Adipocyte (in vitro differentiated cells): Measurements from ENCODE around the gene CLIC5.
A peak's percentile ranks its signal among the peaks of the same experiment; 100 is the strongest.

ENCODE experiments used
- DNase-seq: peaks from one replicate; pipeline ENCODE4 v3.0.0-alpha.2; 2015; ENCODE audit warnings: low read depth
- H3K27me3 ChIP-seq: replicated peaks from 2 replicates; pipeline ENCODE4 v1.7.0; 2013; ENCODE audit warnings: mild to moderate bottlenecking, low read length, moderate library complexity; ENCODE audit not compliant: control insufficient read depth, insufficient read depth
- H3K36me3 ChIP-seq: 2 replicates; pipeline ENCODE4 v1.7.0; 2013; ENCODE audit warnings: low read length, mild to moderate bottlenecking, moderate library complexity; ENCODE audit not compliant: control insufficient read depth, insufficient read depth, severe bottlenecking
- H3K4me1 ChIP-seq: 2 replicates; pipeline ENCODE4 v1.7.0; 2013; ENCODE audit warnings: mild to moderate bottlenecking, low read length, moderate library complexity; ENCODE audit not compliant: control insufficient read depth, insufficient read depth
- H3K4me3 ChIP-seq: 2 replicates; pipeline ENCODE4 v1.7.0; 2013; ENCODE audit warnings: mild to moderate bottlenecking, low read length, moderate library complexity
- H3K9ac ChIP-seq: 2 replicates; pipeline ENCODE4 v1.7.0; 2013; ENCODE audit warnings: mild to moderate bottlenecking, low read length, moderate library complexity
- H3K9me3 ChIP-seq: 2 replicates; pipeline ENCODE4 v1.7.0; 2013; ENCODE audit warnings: mild to moderate bottlenecking, low read length, moderate library complexity; ENCODE audit not compliant: control insufficient read depth

CLIC5 gene

GRCh38 chr6:45854149-45854742, 161.4 kb downstream of the CLIC5 start:
- no peaks in the 10 kb centered on the region for H3K9me3 ChIP-seq
- no peaks in the 10 kb centered on the region for H3K27me3 ChIP-seq
- no peaks in the 10 kb centered on the region for H3K36me3 ChIP-seq
- peak; percentile 30 for DNase-seq
- H3K4me1 ChIP-seq: peaks cover 4% of the 10 kb centered on the region
- no peak overlapping the region for H3K4me3 ChIP-seq
- H3K9ac ChIP-seq: no peak overlapping the region

- no peak overlapping the region for H3K4me3 ChIP-seq
- no peak for DNase-seq
- H3K4me1 ChIP-seq: peaks cover 2% of the 10 kb centered on the region
- H3K9me3 ChIP-seq: no peaks in the 10 kb centered on the region
- H3K9ac ChIP-seq: no peak overlapping the region
- no peaks in the 10 kb centered on the region for H3K36me3 ChIP-seq
- no peaks in the 10 kb centered on the region for H3K27me3 ChIP-seq
Measured at GRCh38 chr6:45851034-45851400, 164.6 kb downstream of the CLIC5 start.

GRCh38 chr6:45850378-45851033, 165.2 kb downstream of the CLIC5 start:
- H3K9me3 ChIP-seq: no peaks in the 10 kb centered on the region
- peaks cover 8% of the 10 kb centered on the region for H3K4me1 ChIP-seq
- no peaks in the 10 kb centered on the region for H3K36me3 ChIP-seq
- H3K9ac ChIP-seq: no peak overlapping the region
- H3K4me3 ChIP-seq: no peak overlapping the region
- no peak for DNase-seq
- no peaks in the 10 kb centered on the region for H3K27me3 ChIP-seq

- Histone ChIP-seq H3K4me3 (no peak overlapping the region), H3K36me3 (no peaks in the 10 kb centered on the region), H3K4me1 (peaks cover 27% of the 10 kb centered on the region), H3K9me3 (no peaks in the 10 kb centered on the region), H3K9ac (no peak overlapping the region), H3K27me3 (no peaks in the 10 kb centered on the region)
- DNase-seq: peak; percentile 79
Measured at GRCh38 chr6:45845567-45845966, 170.1 kb downstream of the CLIC5 start.

GRCh38 chr6:45844986-45845385, 170.7 kb downstream of the CLIC5 start:
- DNase-seq: no peak
- Histone ChIP-seq H3K9ac (no peak overlapping the region), H3K9me3 (no peaks in the 10 kb centered on the region), H3K4me1 (peaks cover 27% of the 10 kb centered on the region), H3K27me3 (no peaks in the 10 kb centered on the region), H3K36me3 (no peaks in the 10 kb centered on the region), H3K4me3 (no peak overlapping the region)

GRCh38 chr6:45843848-45844521, 171.7 kb downstream of the CLIC5 start:
- no peaks in the 10 kb centered on the region for H3K27me3 ChIP-seq
- no peak for DNase-seq
- H3K4me1 ChIP-seq: peaks cover 27% of the 10 kb centered on the region

GRCh38 chr6:45841062-45841461, 174.6 kb downstream of the CLIC5 start:
- Histone ChIP-seq H3K9me3 (no peaks in the 10 kb centered on the region), H3K9ac (no peak overlapping the region), H3K36me3 (no peaks in the 10 kb centered on the region), H3K4me3 (no peak overlapping the region), H3K27me3 (no peaks in the 10 kb centered on the region), H3K4me1 (peaks cover 25% of the 10 kb centered on the region)
- DNase-seq: no peak

More at GRCh38 chr6:45843848-45844521, 171.7 kb downstream of the CLIC5 start:
- Histone ChIP-seq H3K9me3 (no peaks in the 10 kb centered on the region), H3K4me3 (no peak overlapping the region), H3K9ac (no peak overlapping the region), H3K36me3 (no peaks in the 10 kb centered on the region)

- Histone ChIP-seq H3K4me1 (peaks cover 8% of the 10 kb centered on the region), H3K36me3 (no peaks in the 10 kb centered on the region), H3K9me3 (no peaks in the 10 kb centered on the region), H3K4me3 (no peak overlapping the region), H3K9ac (no peak overlapping the region), H3K27me3 (no peaks in the 10 kb centered on the region)
- no peak for DNase-seq
Measured at GRCh38 chr6:45838996-45839395, 176.7 kb downstream of the CLIC5 start.

GRCh38 chr6:45838451-45838850, 177.2 kb downstream of the CLIC5 start:
- Histone ChIP-seq H3K9ac (no peak overlapping the region), H3K9me3 (no peaks in the 10 kb centered on the region), H3K4me1 (peaks cover 4% of the 10 kb centered on the region), H3K4me3 (no peak overlapping the region), H3K27me3 (no peaks in the 10 kb centered on the region), H3K36me3 (no peaks in the 10 kb centered on the region)
- no peak for DNase-seq

- Histone ChIP-seq H3K9me3 (no peaks in the 10 kb centered on the region), H3K4me1 (peaks cover 4% of the 10 kb centered on the region)
- DNase-seq: no peak
Measured at GRCh38 chr6:45837541-45838200, 178.0 kb downstream of the CLIC5 start.

GRCh38 chr6:45836984-45837383, 178.7 kb downstream of the CLIC5 start:
- Histone ChIP-seq H3K4me3 (no peak overlapping the region), H3K9ac (no peak overlapping the region), H3K27me3 (no peaks in the 10 kb centered on the region), H3K4me1 (peaks cover 4% of the 10 kb centered on the region), H3K9me3 (no peaks in the 10 kb centered on the region), H3K36me3 (no peaks in the 10 kb centered on the region)
- DNase-seq: no peak

More at GRCh38 chr6:45837541-45838200, 178.0 kb downstream of the CLIC5 start:
- Histone ChIP-seq H3K27me3 (no peaks in the 10 kb centered on the region), H3K9ac (no peak overlapping the region), H3K36me3 (no peaks in the 10 kb centered on the region), H3K4me3 (no peak overlapping the region)
